Head of caudate nucleus (tissue), 42 donors: ENCODE data around the gene ERBB4.

Experiments
- DNase-seq, 42 donors: peaks; one replicate each; pipeline versions ENCODE4 v3.0.0 to v3.0.0-alpha.2; 2020 to 2021; ENCODE audit warnings: mixed read lengths in 7 of 42
- intact Hi-C: fragments of 100-400 bp; cut with DNase I; formaldehyde crosslinking; loops from one replicate; pipeline ENCODE4 v1.15.0; 2022

ERBB4 gene

DNA sequence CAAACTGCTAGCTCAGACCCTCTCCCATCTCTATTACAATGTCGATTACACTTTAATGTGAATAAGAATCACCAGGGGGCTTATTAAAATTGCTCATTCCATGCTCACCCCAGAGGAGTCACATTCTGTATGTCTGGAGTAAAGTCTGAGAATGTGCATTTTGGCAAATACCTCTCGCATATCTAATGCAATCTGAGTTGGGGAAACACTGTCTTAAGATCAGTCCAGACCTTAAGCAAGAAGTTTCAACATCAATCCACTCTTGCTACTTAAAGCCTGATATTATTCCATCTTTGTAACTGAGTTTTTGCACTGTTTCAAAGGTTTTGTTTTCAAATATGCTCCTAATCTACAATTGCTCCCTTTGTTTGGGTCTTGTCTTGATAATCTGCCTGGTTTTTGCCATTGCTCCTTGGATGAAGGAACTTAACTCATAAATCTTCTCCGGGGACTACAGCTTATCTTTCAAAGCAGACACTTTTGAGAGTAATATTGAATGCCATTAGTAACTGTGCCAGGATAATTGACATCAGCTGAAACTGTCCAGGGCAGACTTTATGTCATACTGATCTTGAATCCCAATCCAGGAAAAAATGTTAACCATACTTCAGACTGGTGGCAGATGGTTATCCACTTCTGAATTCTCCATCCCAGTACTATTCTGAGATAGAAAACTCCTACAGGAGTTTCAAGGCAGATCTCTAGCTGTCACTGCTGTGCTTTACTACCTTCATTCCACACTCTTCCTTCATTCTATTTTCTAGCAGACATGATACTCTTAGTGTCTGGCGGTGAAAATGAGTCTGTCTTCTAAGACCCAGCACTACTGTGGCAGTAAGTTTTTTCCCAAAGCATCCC is 200.9 kb downstream of the ERBB4 start:
- no peak for DNase-seq
- intact Hi-C loops, result no loop called here

DNA sequence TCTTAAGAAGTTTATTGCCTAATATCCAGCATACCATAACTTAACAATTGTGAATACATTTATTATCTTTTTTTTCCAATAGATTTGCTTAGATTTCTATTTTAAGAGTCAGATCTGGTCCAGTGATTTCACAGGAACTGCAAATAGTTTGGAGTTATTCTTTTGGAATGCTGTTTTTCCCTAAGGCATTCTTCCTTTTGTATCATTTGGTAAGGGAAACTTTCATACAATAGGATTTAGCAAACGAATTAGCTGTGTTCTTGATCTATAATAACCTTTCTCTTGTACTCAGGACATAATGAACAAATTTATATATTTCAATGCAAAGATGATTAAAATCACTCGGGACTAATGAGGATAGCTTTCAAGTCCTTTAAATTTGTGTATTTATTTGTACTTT is 201.6 kb downstream of the ERBB4 start:
- DNase-seq, result no peak

DNA sequence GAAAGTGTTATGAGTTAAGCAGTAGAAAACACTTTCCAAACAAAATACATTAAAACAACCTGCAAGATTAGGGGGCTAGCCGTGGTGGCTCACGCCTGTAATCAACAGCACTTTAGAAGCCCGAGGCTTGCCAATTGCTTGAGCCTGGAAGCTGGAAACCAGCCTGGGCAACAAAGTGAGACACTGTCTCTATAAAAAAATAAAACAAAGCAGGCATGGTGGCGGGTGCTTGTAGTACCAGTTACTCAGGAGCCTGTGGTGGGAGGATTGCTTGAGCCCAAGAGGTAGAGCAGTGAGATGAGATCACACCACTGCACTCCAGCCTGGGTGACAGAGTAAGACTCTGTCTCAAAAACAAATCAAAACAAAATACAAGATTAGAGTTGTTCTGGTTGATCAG is 208.3 kb downstream of the ERBB4 start:
- intact Hi-C loops, result no loop called here
- peak in 40 of 42 donors; percentile 3 to 74 (median 29) for DNase-seq

More for the DNA sequence above, 201.6 kb downstream of the ERBB4 start:
- intact Hi-C loops, result no loop called here

DNA sequence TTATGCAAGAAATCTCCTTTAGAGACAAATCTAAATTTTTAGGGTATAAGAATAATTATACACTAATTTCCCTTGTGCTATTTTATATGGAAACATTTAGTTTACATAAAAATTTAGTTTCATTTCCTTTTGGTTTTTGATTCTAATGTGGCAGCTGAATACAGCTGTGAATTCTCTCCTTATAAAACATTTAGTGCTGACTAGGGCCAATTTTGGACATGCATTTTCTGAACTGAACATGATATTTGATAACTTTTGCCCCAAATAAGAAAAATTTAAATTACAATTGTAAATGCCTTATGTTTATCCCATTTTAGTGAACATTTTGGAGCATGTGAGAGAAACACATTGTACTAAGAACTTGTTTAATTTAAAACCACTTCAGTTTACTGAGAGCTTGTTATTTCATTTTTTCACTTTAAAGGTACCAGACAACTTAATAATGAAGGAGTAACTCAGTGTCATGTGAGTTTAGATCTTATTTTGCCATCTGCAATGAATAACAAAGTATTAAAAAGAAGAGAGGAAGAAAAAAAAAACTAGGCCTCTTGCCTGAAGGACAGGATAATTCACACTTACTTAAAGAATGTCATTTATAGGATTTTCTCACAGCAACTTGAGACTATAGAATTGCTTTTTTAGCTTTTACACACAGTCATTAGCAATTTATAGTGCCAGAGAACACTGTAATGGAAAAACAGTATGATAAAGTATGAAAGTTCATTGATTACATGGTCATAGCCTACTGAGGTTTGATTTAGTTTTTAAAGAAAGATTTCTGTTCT is 209.7 kb downstream of the ERBB4 start:
- DNase-seq, result no peak
- intact Hi-C loops, result no loop called here

DNA sequence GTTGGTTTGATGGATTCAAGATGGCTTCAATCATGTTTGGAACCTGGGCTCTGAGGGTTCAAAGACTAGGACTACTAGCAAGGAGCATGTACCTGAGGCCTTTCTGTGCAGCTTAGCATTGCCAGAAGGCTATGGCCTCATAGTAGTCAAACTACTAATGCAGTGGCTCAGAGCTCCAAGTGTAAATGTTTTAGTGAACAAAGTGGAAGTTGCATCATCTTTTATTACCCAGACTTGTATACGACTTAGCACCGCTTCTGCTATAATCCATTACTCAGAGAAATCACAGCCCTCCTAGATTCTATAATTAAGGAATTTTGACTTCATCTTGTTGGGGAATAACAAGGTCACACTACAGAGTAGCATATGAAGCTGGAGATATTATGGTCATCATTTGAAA is 210.5 kb downstream of the ERBB4 start:
- DNase-seq, result no peak
- intact Hi-C loops, result no loop called here

DNA sequence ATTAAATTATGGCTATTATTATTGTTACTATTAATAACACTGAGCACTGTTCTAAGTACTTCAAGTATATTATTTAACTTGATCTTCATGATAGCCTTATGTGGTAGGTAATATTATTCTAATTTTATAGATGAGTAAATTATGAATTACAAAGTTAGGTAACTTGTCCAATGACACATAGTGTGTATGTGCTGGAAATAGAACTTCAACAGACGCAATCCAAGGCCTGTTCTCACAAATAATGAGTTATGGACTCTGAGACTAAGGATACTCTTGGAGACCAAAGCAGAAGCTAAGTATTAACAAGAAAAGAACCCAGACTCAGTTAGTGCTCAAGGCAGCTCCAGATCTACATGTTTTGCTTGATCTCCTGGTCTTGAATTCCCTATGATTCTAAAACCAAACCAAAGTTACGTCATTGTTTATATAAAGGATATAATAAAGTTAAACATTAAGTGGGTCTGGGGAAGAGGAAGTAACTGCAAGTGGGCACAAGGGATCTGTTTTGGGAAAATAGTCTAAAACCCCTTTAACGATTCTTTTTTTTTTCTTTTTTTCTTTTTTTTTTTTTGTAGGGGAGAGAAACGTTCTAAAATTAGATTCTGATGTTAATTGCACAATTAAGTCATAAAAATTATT is 211.3 kb downstream of the ERBB4 start:
- intact Hi-C loops, result no loop called here
- no peak for DNase-seq

DNA sequence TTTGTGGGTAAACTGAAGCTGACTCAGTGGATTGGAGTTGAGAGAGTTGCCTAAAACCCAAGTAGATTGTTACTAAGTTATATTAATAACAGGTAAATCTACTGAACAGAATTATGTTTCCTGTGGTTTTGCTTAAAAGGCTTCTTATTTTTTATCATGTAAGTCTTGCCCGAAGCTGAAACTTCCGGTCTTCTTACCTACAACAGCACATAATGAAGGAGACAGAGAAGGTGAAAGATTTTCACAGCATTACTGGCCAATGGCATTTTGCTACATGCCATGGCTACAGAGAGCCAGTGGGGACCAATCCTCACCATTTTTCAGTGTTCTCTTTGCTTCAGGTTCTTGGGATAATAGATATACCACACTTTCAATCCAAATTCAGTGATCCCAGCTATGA is 220.0 kb downstream of the ERBB4 start:
- no peak for DNase-seq
- intact Hi-C loops, result no loop called here

DNA sequence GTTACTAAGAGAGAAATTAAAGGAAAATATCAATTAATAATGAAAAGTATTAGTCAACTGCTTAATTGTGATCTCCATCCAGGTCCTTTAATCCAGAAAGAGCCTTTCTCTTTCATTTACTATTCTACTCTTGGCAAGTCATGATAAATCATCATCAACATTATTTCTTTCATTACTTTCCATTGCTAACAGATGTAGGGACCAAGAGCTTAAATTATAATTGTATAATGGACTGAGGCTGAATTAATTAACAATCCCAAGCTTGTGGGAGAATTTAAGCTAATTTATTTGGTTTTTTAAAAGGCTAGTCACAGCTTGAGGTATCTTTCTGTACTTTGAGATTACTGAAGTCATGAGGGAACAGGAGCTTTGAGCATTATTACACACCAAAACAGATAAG is 223.9 kb downstream of the ERBB4 start:
- intact Hi-C loops, result no loop called here
- DNase-seq, result no peak

DNA sequence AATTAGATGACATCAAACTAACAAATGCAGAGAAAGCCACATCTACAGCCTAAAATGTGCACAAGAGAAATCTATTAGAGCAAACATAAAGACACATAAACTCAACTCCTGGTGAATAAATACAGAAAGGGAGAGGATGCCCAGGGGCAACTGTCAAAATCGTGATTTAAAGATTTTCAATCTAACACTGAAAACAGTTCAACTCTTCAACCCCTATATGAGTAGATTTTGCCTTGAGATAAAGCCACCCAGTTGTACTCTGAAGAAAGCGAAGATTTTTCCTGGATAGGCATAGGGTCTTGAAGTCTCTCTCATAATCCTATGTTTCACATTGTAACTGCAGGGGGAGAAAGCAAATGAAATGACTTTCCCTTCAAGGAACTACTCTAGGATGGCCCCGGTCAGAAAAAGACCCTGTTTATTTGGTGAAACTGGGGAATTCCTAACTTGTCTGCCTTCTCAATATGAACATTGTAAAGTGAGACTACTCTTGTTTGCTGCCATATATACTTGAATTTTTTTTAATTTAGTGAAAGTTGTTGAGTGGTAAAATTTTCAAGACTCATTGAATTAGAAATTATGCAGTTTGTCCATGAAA is 226.7 kb downstream of the ERBB4 start:
- DNase-seq, result no peak
- intact Hi-C loops, result no loop called here

DNA sequence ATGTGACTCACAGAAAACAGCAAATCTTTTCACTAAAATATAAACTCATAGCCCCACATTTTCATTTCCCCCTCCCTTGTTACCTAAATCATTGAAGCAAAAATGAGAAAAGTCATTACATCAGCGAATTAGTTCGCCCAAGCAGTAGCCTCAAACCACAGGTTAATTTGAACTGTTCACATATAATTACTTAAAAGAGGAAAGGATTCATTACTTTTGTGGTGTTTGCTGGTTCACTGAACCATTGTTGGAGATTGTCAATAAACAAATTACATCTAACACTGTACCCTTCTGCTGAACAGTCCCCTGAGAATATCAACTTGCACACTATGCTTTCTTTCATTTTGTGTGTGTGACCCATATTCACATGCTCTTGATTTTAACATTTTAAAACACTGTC is 238.7 kb downstream of the ERBB4 start:
- intact Hi-C loops, result no loop called here
- no peak for DNase-seq

DNA sequence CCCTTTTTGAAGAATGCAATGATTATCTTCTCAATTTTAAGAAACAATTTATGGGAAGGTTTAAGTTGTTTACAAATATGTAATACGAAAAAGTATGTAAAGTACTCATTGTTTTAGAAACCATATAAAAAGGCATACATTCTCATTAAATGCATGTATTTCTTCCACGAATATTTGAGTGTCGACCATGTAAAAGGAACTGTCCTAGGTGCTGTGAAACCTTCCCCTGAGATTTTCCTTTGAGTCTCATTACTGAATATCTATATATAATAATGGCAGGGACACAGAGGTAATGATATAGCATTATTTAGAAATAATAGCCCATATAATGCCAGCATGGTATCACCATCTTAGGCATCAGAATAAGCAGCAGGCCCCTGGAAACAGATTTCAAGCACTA is 239.3 kb downstream of the ERBB4 start:
- intact Hi-C loops, result no loop called here
- DNase-seq, result no peak

DNA sequence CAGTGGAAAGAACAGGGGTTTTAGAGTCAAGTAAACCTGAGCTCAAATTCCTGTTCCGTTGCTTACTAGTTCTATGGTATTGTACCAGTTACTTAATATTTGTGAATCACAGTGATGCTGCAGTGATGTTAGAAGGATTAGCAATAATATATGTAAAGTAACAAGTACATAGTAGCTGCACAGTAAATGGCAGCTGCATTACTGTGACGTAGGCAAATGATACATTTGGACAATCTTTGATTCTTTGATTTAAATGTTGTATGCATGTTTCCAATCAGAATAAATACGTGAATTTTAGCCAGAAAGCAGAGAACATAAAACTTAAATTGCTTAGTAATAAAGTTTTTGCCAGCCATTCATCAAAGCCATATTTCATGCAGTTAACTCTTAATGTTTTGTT is 243.0 kb downstream of the ERBB4 start:
- DNase-seq, result no peak
- intact Hi-C loops, result no loop called here

DNA sequence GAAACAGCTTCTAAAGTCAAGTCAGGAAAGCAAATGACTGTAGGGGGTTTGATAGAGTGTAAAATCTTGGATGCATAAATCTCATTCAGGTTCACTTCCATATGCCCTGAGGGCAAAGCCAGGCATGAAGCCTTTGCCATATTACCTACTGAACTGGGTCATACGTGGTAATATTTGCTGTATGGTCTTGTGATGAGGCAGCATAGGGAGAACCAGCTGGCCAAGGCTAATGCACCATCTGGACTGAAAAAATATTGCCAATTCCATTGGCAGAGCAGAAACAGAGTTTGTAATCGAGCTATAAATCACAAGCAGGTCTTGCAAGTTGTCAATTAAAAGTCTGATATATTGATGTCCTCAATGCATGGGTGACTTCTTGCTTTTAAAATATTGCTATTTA is 243.8 kb downstream of the ERBB4 start:
- no peak for DNase-seq
- intact Hi-C loops, result no loop called here

DNA sequence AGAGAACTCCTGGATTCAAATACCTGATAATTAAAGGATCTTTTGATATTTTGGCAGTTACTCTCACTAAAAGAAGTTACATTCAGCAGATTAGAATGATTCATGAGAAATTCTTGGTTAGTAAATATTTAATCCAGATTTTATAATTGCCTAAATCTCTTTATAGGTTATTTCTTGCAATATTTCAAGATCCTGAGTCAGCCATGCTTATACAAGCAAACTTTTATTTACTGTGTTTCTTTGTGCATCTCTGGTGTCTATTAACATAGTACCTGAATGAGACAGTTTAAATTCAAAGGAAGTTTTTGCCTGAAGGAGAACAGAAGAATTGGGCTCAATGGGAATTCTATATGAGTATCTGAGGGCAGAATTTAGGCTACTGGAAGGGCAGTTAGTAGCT is 249.3 kb downstream of the ERBB4 start:
- DNase-seq, result no peak
- intact Hi-C loops, result no loop called here

DNA sequence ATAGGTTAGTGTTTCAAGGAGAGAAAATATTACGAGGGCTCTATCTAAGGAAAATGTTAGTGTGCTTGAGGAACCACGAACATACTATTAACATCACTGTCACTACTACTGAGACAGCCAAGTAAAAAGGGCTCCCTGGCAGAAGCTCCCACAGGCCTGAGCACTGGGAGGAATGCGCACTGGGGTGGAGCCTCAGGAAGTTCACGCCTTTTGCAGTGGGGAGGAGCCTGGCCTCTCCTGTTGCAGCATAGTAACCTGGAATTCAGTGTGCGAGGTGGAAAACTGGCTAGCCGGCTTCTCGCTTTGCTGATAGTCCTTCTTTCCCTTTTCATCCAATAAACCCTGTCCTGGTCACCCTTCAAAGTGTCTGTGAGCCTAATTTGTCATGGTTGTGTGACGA is 250.3 kb downstream of the ERBB4 start:
- intact Hi-C loops, result no loop called here
- no peak for DNase-seq

DNA sequence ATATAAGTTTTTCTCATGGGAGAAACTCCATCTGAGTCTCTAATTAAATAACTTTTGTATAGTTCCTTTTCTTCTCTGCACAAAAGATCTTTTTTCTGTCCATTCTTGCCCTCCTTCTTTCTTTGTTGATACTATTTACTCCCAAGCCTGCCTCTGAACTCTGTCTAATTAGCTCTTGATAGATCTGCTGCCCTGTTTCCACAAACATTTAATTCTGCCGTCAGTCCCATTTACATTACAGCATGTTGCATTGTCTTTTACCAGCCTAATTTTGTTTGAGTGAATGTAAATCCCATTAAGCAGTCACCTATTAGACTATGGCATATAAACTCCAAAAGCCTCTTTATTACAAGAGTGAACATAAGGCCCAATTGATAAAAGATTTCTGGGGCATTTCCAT is 254.4 kb downstream of the ERBB4 start:
- no peak for DNase-seq
- intact Hi-C loops, result no loop called here

DNA sequence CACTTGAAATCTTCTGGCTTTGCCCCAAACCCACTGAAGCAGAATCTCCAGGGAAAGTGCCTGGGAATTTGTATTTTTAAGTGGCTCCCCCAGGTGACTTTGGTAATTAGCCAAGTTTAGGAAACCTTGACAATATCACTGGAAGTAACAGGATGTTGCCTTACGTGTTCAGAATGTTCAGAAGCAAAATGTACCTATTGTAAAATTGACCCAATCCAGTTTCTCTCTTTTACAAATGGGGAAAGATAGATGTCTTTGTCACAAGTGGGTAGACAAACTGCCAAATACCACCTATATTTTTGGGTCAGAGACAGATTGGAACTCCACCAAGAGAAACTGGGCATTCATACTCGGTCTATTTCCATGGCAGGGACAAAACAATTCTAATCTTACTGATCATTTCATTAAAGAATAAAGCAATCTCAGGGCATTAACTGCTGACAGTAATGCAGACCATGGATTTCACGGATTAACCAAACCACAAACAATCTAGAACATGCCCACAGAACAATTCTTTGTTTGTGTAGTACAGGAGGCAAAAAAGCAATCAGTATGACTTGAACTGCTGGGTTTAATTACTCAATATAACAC is 255.8 kb downstream of the ERBB4 start:
- intact Hi-C loops, result no loop called here
- no peak for DNase-seq

DNA sequence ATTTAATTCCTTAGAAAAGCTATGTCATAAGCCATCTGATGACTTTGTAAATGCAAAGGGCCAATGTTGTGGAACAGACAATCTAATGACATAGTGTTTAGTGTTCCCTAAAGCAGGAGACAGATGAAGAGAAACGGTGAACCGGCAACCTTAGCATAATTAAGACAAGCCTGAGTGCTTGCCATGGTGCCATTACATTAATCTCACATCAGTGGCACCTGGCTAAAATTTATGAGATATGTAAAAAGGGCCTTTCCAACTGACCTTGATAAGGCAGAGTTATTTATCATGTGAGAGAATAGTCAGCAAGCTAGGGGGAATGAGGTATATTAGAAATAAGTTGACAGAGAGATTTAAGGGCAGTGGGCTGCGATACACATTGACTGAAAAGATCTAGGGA is 261.8 kb downstream of the ERBB4 start:
- no peak for DNase-seq
- intact Hi-C loops, result no loop called here

DNA sequence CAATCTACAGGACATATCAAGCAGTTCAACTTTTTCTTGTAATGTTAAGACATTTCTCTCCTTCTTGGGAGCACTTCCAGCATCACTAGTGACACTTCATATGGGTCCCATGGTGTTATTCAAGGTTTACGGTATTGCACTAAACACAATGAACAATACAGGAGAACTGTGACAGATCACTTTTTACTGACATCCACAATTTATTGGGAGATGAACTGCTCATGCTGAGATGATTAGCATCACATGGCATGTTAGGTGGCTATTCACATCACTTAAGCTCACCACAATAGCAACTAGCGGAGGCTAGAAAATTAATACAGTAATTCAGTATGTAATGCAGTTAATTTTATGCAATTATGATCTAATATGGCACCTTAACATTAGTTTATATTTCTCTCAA is 264.4 kb downstream of the ERBB4 start:
- DNase-seq, result no peak
- intact Hi-C loops, result no loop called here

DNA sequence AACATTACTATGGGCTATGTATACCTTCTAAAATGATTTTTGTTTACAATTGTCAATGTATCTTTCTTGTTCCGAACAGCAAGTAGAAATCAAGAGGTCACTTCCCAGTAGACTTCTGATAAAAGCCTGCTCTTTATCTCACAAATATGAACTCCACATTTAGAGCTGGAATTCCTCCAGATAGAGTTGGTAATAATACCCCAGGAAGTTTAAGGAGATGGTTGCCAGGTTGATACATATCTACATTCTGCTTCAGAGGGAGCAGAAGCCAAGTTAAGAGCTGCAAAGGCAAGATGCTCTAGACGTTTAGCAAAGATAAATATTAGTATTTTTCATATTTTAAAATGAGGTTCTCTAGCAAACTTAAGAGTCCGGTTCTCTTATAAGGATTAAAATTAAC is 267.0 kb downstream of the ERBB4 start:
- no peak for DNase-seq
- intact Hi-C loops, result no loop called here
